Activated naive CD4-positive, alpha-beta T cell treated with anti-CD3 and anti-CD28 coated beads for 36 hours (primary cell): ENCODE results near the gene HSPBAP1. TPM values are rescaled to one million over a fixed set of nuclear protein-coding genes. Genes with fewer than 3 reads are reported as not detected.

Experiments used
- CTCF ChIA-PET: fragments of 350-600 bp; sonication (Branson Sonifier 250); formaldehyde crosslinking; loops from one replicate; lab custom pipeline; 2021; ENCODE audit warnings: antibody characterized with exemption; lab: Charles Lee
- DNase-seq: peaks from one replicate; pipeline ENCODE4 v3.0.0-alpha.2; 2020
- H3K27ac Mint-ChIP-seq: one replicate; pipeline ENCODE4 v1.8.0; 2021; ENCODE audit warnings: mild to moderate bottlenecking, mixed read lengths
- H3K27me3 Mint-ChIP-seq: one replicate; pipeline ENCODE4 v1.8.0; 2021; ENCODE audit warnings: low read depth, mixed read lengths
- H3K36me3 Mint-ChIP-seq: one replicate; pipeline ENCODE4 v1.8.0; 2021; ENCODE audit warnings: low read depth, mixed read lengths
- H3K4me1 Mint-ChIP-seq: one replicate; pipeline ENCODE4 v1.8.0; 2021; ENCODE audit warnings: low read depth, mixed read lengths
- H3K4me3 Mint-ChIP-seq: one replicate; pipeline ENCODE4 v1.8.0; 2021; ENCODE audit warnings: mild to moderate bottlenecking, moderate library complexity, mixed read lengths
- H3K9me3 Mint-ChIP-seq: one replicate; pipeline ENCODE4 v1.8.0; 2021; ENCODE audit warnings: mixed read lengths
- intact Hi-C: fragments of 100-400 bp; cut with micrococcal nuclease; formaldehyde crosslinking; loops from one replicate; pipeline ENCODE4 v1.15.1; 2023
- total RNA-seq, 2 experiments: library from RNA; stranded (reverse); gene quantifications; one replicate each; pipeline ENCODE4 v1.2.3, GENCODE V29; 2021

Gene HSPBAP1
- total RNA-seq, 2 experiments from 2014 or later: 3.0 to 3.2 TPM

GRCh38 chr3:122777563-122777962, 16.1 kb downstream of the HSPBAP1 start:
- Mint-ChIP-seq H3K9me3 (no peaks in the 10 kb centered on the region), H3K27ac (no peak overlapping the region), H3K27me3 (no peaks in the 10 kb centered on the region), H3K36me3 (peaks cover 6% of the 10 kb centered on the region), H3K4me3 (no peak overlapping the region), H3K4me1 (no peaks in the 10 kb centered on the region)
- no peak for DNase-seq
- CTCF ChIA-PET: no interaction called here
- intact Hi-C loops: no loop called here

GRCh38 chr3:122776675-122777468, 16.8 kb downstream of the HSPBAP1 start:
- intact Hi-C loops: no loop called here
- Mint-ChIP-seq H3K36me3 (peaks cover 6% of the 10 kb centered on the region), H3K27me3 (no peaks in the 10 kb centered on the region), H3K4me1 (no peaks in the 10 kb centered on the region), H3K9me3 (no peaks in the 10 kb centered on the region), H3K27ac (no peak overlapping the region), H3K4me3 (no peak overlapping the region)
- CTCF ChIA-PET: interaction anchor here (0.9 kb wide), 1 partner anchor 22 kb away, joined by 4 read pairs; no protein-coding TSS in a partner anchor
- DNase-seq: no peak

GRCh38 chr3:122774564-122774963, 19.1 kb downstream of the HSPBAP1 start:
- Mint-ChIP-seq H3K4me3 (no peak overlapping the region), H3K36me3 (peaks cover 6% of the 10 kb centered on the region), H3K27ac (no peak overlapping the region), H3K4me1 (no peaks in the 10 kb centered on the region), H3K27me3 (no peaks in the 10 kb centered on the region), H3K9me3 (no peaks in the 10 kb centered on the region)
- no peak for DNase-seq
- CTCF ChIA-PET: interaction anchor here (0.6 to 1.1 kb wide), 2 partner anchors 129 to 363 kb away, joined by 3 to 4 read pairs; no protein-coding TSS in a partner anchor
- intact Hi-C loops: no loop called here

GRCh38 chr3:122773944-122774509, 19.6 kb downstream of the HSPBAP1 start:
- no peak overlapping the region for H3K27ac Mint-ChIP-seq

GRCh38 chr3:122772827-122773226, 20.8 kb downstream of the HSPBAP1 start:
- H3K9me3 Mint-ChIP-seq: no peaks in the 10 kb centered on the region
- H3K27ac Mint-ChIP-seq: no peak overlapping the region
- CTCF ChIA-PET: interaction anchor here (1.1 kb wide), 1 partner anchor 15 kb away, joined by 3 read pairs; no protein-coding TSS in a partner anchor
- no peaks in the 10 kb centered on the region for H3K4me1 Mint-ChIP-seq
- H3K27me3 Mint-ChIP-seq: no peaks in the 10 kb centered on the region
- H3K36me3 Mint-ChIP-seq: peaks cover 6% of the 10 kb centered on the region
- H3K4me3 Mint-ChIP-seq: no peak overlapping the region
- intact Hi-C loops: no loop called here
- no peak for DNase-seq

More at GRCh38 chr3:122773944-122774509, 19.6 kb downstream of the HSPBAP1 start:
- CTCF ChIA-PET: interaction anchor here (0.9 to 1.3 kb wide), 2 partner anchors 19 to 45 kb away, joined by 3 read pairs; no protein-coding TSS in a partner anchor
- no peaks in the 10 kb centered on the region for H3K27me3 Mint-ChIP-seq
- H3K4me1 Mint-ChIP-seq: no peaks in the 10 kb centered on the region
- no peaks in the 10 kb centered on the region for H3K9me3 Mint-ChIP-seq
- intact Hi-C loops: no loop called here
- no peak for DNase-seq
- H3K4me3 Mint-ChIP-seq: no peak overlapping the region
- peaks cover 6% of the 10 kb centered on the region for H3K36me3 Mint-ChIP-seq

GRCh38 chr3:122770521-122771202, 23.0 kb downstream of the HSPBAP1 start:
- Mint-ChIP-seq H3K4me3 (no peak overlapping the region), H3K36me3 (peaks cover 6% of the 10 kb centered on the region), H3K27me3 (no peaks in the 10 kb centered on the region), H3K4me1 (no peaks in the 10 kb centered on the region), H3K9me3 (no peaks in the 10 kb centered on the region), H3K27ac (no peak overlapping the region)
- CTCF ChIA-PET: interaction anchor here (0.6 to 0.9 kb wide), 2 partner anchors 34 to 76 kb away, joined by 3 to 4 read pairs; no protein-coding TSS in a partner anchor
- DNase-seq: no peak
- intact Hi-C loops: no loop called here

GRCh38 chr3:122767540-122768372, 25.9 kb downstream of the HSPBAP1 start:
- H3K4me3 Mint-ChIP-seq: no peak overlapping the region
- H3K27me3 Mint-ChIP-seq: no peaks in the 10 kb centered on the region
- no peaks in the 10 kb centered on the region for H3K4me1 Mint-ChIP-seq
- intact Hi-C loops: no loop called here
- DNase-seq: no peak
- CTCF ChIA-PET: interaction anchor here (1.3 kb wide), 1 partner anchor 11 kb away, joined by 5 read pairs; no protein-coding TSS in a partner anchor
- H3K36me3 Mint-ChIP-seq: peaks cover 4% of the 10 kb centered on the region
- no peaks in the 10 kb centered on the region for H3K9me3 Mint-ChIP-seq
- no peak overlapping the region for H3K27ac Mint-ChIP-seq

- intact Hi-C loops: no loop called here
- no peak overlapping the region for H3K4me3 Mint-ChIP-seq
- H3K27me3 Mint-ChIP-seq: no peaks in the 10 kb centered on the region
- CTCF ChIA-PET: interaction anchor here (1.3 kb wide), 1 partner anchor 10 kb away, joined by 5 read pairs; no protein-coding TSS in a partner anchor
- no peaks in the 10 kb centered on the region for H3K9me3 Mint-ChIP-seq
- no peak for DNase-seq
- H3K4me1 Mint-ChIP-seq: no peaks in the 10 kb centered on the region
- H3K27ac Mint-ChIP-seq: no peak overlapping the region
- peaks cover 4% of the 10 kb centered on the region for H3K36me3 Mint-ChIP-seq
These were observed 27.2 kb downstream of the HSPBAP1 start for GRCh38 chr3:122766430-122766829.

GRCh38 chr3:122760453-122761271, 33.0 kb downstream of the HSPBAP1 start:
- CTCF ChIA-PET: interaction anchor here (0.7 to 1.3 kb wide), 3 partner anchors 79 to 268 kb away, joined by 3 to 8 read pairs (median 3); no protein-coding TSS in a partner anchor
- Mint-ChIP-seq H3K36me3 (no peaks in the 10 kb centered on the region), H3K27me3 (no peaks in the 10 kb centered on the region), H3K4me3 (no peak overlapping the region), H3K9me3 (no peaks in the 10 kb centered on the region), H3K27ac (no peak overlapping the region), H3K4me1 (no peaks in the 10 kb centered on the region)
- intact Hi-C loops: no loop called here
- DNase-seq: no peak

- H3K27ac Mint-ChIP-seq: no peak overlapping the region
- H3K27me3 Mint-ChIP-seq: no peaks in the 10 kb centered on the region
- DNase-seq: no peak
- peaks cover 5% of the 10 kb centered on the region for H3K36me3 Mint-ChIP-seq
- CTCF ChIA-PET: interaction anchor here (0.6 to 1.3 kb wide), 2 partner anchors 18 to 269 kb away, joined by 5 to 8 read pairs; no protein-coding TSS in a partner anchor
- H3K4me3 Mint-ChIP-seq: no peak overlapping the region
- H3K4me1 Mint-ChIP-seq: no peaks in the 10 kb centered on the region
- intact Hi-C loops: loop anchor here (5.0 to 10.0 kb wide), 2 partner anchors 183 to 496 kb away; no protein-coding TSS in a partner anchor
- H3K9me3 Mint-ChIP-seq: no peaks in the 10 kb centered on the region
These were observed 34.6 kb downstream of the HSPBAP1 start for GRCh38 chr3:122758877-122759560.
